ENCODE results near the gene INTS11. TPM values are rescaled to one million over a fixed set of nuclear protein-coding genes. Genes with fewer than 3 reads are reported as not detected.

INTS11 gene
- total RNA-seq, 1 donor from 2014 or later, result 84.8 TPM

- peaks cover 69% of the 10 kb centered on the region for H4K20me1 ChIP-seq (ENCODE audit: insufficient read depth, low read length)
- Mint-ChIP-seq H3K4me3 (ENCODE audit: unreplicated experiment) (no peak overlapping the region), H3K27me3 (ENCODE audit: low read depth, unreplicated experiment) (no peaks in the 10 kb centered on the region)
Observed at GRCh38 chr1:1311107-1312104, 13.1 kb downstream of the INTS11 start.

GRCh38 chr1:1310476-1311053, 13.9 kb downstream of the INTS11 start:
- H3K79me2 ChIP-seq (ENCODE audit: insufficient read depth, low read length), result peaks cover 61% of the 10 kb centered on the region
- H3K4me1 Mint-ChIP-seq (ENCODE audit: low read depth, unreplicated experiment), result peaks cover 9% of the 10 kb centered on the region
- no peak for FAIRE-seq

More at GRCh38 chr1:1311107-1312104, 13.1 kb downstream of the INTS11 start:
- DNase-seq (ENCODE audit: low read depth) (no peak), FAIRE-seq (no peak)
- Histone ChIP-seq H3K36me3 (ENCODE audit: insufficient read depth, low read length) (peaks cover 12% of the 10 kb centered on the region), H3K4me1 (ENCODE audit: insufficient read depth, low read length) (peaks cover 19% of the 10 kb centered on the region), H3K9ac (ENCODE audit: low read length) (no peak overlapping the region), H3K9me3 (ENCODE audit: insufficient read depth, low read depth, low read length) (no peaks in the 10 kb centered on the region), H3K27ac (ENCODE audit: low read depth, low read length) (no peak overlapping the region), H3K27me3 (ENCODE audit: insufficient read depth, low read length) (no peaks in the 10 kb centered on the region), H3K79me2 (ENCODE audit: insufficient read depth, low read length) (peaks cover 60% of the 10 kb centered on the region), H3K4me2 (ENCODE audit: low read length) (no peak overlapping the region), H2AFZ (ENCODE audit: low read depth, low read length) (no peak overlapping the region), H3K4me3 (ENCODE audit: insufficient read depth, low read depth, low read length) (no peak overlapping the region)
- no peak for TF ChIP-seq EZH2 (IDR thresholded peaks at IDR 0.05; ENCODE audit: insufficient read depth, low read length)
- no peak for TF ChIP-seq CTCF (IDR thresholded peaks at IDR 0.05; ENCODE audit: insufficient read depth, low read depth, low read length)
- peak overlapping the region; percentile 53 for H3K27ac Mint-ChIP-seq (ENCODE audit: unreplicated experiment)
- H3K9me3 Mint-ChIP-seq (ENCODE audit: unreplicated experiment), result no peaks in the 10 kb centered on the region
- peaks cover 6% of the 10 kb centered on the region for H3K4me1 Mint-ChIP-seq (ENCODE audit: low read depth, unreplicated experiment)
- H3K36me3 Mint-ChIP-seq (ENCODE audit: low read depth, unreplicated experiment), result peaks cover 6% of the 10 kb centered on the region

More at GRCh38 chr1:1310476-1311053, 13.9 kb downstream of the INTS11 start:
- TF ChIP-seq CTCF (IDR thresholded peaks at IDR 0.05; ENCODE audit: insufficient read depth, low read depth, low read length), result no peak
- no peak for TF ChIP-seq EZH2 (IDR thresholded peaks at IDR 0.05; ENCODE audit: insufficient read depth, low read length)
- peaks cover 6% of the 10 kb centered on the region for H3K36me3 Mint-ChIP-seq (ENCODE audit: low read depth, unreplicated experiment)
- H3K27me3 Mint-ChIP-seq (ENCODE audit: low read depth, unreplicated experiment), result no peaks in the 10 kb centered on the region
- no peaks in the 10 kb centered on the region for H3K9me3 ChIP-seq (ENCODE audit: insufficient read depth, low read depth, low read length)
- no peak overlapping the region for H3K9ac ChIP-seq (ENCODE audit: low read length)
- H3K27me3 ChIP-seq (ENCODE audit: insufficient read depth, low read length), result no peaks in the 10 kb centered on the region
- H4K20me1 ChIP-seq (ENCODE audit: insufficient read depth, low read length), result peaks cover 72% of the 10 kb centered on the region
- H3K27ac Mint-ChIP-seq (ENCODE audit: unreplicated experiment), result no peak overlapping the region
- H3K36me3 ChIP-seq (ENCODE audit: insufficient read depth, low read length), result peaks cover 8% of the 10 kb centered on the region
- DNase-seq (ENCODE audit: low read depth), result no peak
- H3K4me3 Mint-ChIP-seq (ENCODE audit: unreplicated experiment), result peak overlapping the region; percentile 68
- no peak overlapping the region for H3K4me2 ChIP-seq (ENCODE audit: low read length)
- no peak overlapping the region for H2AFZ ChIP-seq (ENCODE audit: low read depth, low read length)
- no peak overlapping the region for H3K4me3 ChIP-seq (ENCODE audit: insufficient read depth, low read depth, low read length)
- H3K4me1 ChIP-seq (ENCODE audit: insufficient read depth, low read length), result peaks cover 27% of the 10 kb centered on the region
- no peak overlapping the region for H3K27ac ChIP-seq (ENCODE audit: low read depth, low read length)
- H3K9me3 Mint-ChIP-seq (ENCODE audit: unreplicated experiment), result no peaks in the 10 kb centered on the region

All from astrocyte (in vitro differentiated cells and primary cell).